ENCODE results near the gene ELFN1.

DNA sequence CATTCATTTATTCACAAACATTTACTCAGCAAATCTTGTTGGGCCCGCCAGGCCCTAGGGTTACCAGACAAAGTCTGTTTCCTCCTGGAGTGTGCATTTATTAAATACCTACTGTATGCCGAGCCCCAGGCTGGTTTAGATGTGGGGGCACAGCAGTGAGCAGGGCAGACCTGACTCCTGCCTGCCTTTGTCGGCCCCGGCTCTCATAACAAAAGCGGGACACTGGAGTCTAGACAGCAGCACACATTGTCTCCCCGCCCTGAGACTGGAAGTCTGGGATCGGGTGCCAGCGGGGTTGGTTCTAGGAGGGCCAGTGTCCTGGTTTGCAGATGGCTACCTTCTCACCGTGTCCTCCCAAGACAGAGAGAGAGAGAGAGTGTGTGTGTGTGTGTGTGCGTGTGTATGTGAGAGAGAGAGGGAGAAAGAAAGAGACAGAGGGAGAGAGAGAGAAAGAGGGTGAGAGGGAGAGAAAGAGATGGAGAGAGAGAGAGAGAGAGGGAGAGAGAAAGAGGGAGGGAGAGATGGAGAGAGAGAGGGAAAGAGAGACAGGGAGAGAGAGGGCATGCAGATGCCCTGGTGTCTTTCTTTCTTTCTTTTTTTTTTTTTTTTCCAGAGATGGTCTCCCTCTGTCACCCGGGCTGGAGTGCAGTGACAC is 25.9 kb downstream of the ELFN1 start:
- TF ChIP-seq, protein P1, sequence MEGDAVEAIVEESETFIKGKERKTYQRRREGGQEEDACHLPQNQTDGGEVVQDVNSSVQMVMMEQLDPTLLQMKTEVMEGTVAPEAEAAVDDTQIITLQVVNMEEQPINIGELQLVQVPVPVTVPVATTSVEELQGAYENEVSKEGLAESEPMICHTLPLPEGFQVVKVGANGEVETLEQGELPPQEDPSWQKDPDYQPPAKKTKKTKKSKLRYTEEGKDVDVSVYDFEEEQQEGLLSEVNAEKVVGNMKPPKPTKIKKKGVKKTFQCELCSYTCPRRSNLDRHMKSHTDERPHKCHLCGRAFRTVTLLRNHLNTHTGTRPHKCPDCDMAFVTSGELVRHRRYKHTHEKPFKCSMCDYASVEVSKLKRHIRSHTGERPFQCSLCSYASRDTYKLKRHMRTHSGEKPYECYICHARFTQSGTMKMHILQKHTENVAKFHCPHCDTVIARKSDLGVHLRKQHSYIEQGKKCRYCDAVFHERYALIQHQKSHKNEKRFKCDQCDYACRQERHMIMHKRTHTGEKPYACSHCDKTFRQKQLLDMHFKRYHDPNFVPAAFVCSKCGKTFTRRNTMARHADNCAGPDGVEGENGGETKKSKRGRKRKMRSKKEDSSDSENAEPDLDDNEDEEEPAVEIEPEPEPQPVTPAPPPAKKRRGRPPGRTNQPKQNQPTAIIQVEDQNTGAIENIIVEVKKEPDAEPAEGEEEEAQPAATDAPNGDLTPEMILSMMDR (IDR thresholded peaks at IDR 0.05; ENCODE audit: borderline replicate concordance, extremely low read depth, low read length, poor library complexity, severe bottlenecking) = no peak
- no peak for TF ChIP-seq EZH2 (IDR thresholded peaks at IDR 0.05; ENCODE audit: borderline replicate concordance, low read depth, low read length, severe bottlenecking)

Data from DND-41 (cell line).